SK-N-MC (cell line): ENCODE results near the gene RNF225.
"Not testable (repeated sequence)": the region's sequence is repeated elsewhere in the genome, so short reads cannot be mapped to it uniquely, and the experiment has no call there.

ENCODE experiments used
- DNase-seq: peaks from one replicate; pipeline ENCODE4 v3.0.0-alpha.2; 2011; ENCODE audit warnings: low read depth, low spot score
- H3K27ac ChIP-seq: fragments of 200-600 bp; sonication (generic); 2 replicates; pipeline ENCODE4 v1.5.1; 2016; ENCODE audit warnings: mixed run types
- H3K36me3 ChIP-seq: fragments of 200-600 bp; sonication (generic); 2 replicates; pipeline ENCODE4 v1.6.1; 2017; ENCODE audit warnings: antibody characterized with exemption, low read length, mixed read lengths; ENCODE audit not compliant: insufficient read depth
- H3K4me3 ChIP-seq: fragments of 200-600 bp; sonication (generic); 2 replicates; pipeline ENCODE4 v1.5.1; 2016
- H3K9ac ChIP-seq: fragments of 200-600 bp; sonication (generic); 2 replicates; pipeline ENCODE4 v1.8.0; 2017; ENCODE audit warnings: mixed run types, mixed read lengths; ENCODE audit not compliant: insufficient read length
- H3K9me3 ChIP-seq: fragments of 200-600 bp; sonication (generic); 2 replicates; pipeline ENCODE4 v1.6.1; 2017; ENCODE audit warnings: low read depth, mild to moderate bottlenecking, antibody characterized with exemption, low read length, moderate library complexity, mixed read lengths
- EZH2 ChIP-seq: fragments of 200-600 bp; sonication (generic); IDR thresholded peaks from one replicate; pipeline ENCODE4 v1.6.1; 2017; ENCODE audit warnings: antibody characterized with exemption
- FOXP2 ChIP-seq: optimal IDR thresholded peaks from 2 replicates; pipeline ENCODE3; 2011; ENCODE audit warnings: mild to moderate bottlenecking, moderate library complexity; ENCODE audit not compliant: insufficient read depth; ENCODE audit errors: extremely low read length, control extremely low read depth
- POLR2AphosphoS5 ChIP-seq: IDR thresholded peaks from 2 replicates; pipeline ENCODE4 v1.6.1; 2012; ENCODE audit warnings: mild to moderate bottlenecking, low read depth, low read length, borderline replicate concordance

The RNF225 gene

DNA sequence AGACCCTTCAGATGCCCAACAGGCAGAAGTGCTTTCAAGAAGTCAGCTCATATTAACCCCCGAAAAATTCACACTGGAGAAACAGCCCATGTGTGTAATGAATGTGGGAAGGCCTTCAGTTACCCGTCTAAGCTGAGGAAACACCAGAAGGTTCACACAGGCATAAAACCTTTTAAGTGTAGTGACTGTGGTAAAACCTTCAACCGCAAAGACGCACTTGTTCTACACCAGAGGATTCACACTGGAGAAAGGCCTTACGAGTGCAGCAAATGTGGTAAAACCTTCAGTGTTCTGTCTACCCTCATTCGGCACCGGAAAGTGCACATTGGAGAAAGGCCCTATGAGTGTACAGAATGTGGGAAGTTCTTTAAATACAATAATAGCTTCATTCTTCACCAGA, 21.6 kb downstream of the RNF225 start:
- no peak overlapping the region for H3K9ac ChIP-seq
- H3K36me3 ChIP-seq = peaks cover 51% of the 10 kb centered on the region
- H3K9me3 ChIP-seq = peaks cover 3% of the 10 kb centered on the region; the same call in 1 of the 2 replicates
- H3K4me3 ChIP-seq = no peak overlapping the region
- TF ChIP-seq EZH2 (no peak), FOXP2 (no peak)
- DNase-seq = no peak
- H3K27ac ChIP-seq = no peak overlapping the region

DNA sequence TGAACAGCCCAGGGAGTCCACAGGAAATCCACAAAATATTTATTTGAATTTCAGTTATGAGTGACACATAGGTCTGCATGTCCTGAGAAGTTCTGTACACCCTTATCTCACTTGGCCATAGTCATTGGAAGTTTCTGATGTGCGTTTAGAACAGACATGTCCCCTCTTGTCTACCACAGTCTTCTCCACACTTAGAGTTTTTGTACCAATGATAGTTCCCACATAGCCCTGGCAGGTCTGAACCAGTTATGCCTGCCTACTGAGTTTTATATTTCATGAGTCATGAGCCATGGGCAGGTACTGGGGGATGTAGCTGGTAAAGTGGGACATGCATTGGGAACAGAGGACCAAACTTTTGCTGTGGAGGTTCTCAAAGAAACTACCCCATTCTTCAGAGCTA, 33.2 kb downstream of the RNF225 start:
- H3K9me3 ChIP-seq = 0 out of 2 replicates have a peak, but pooled peaks cover 6% of the 10 kb centered on the region
- no peak overlapping the region for H3K9ac ChIP-seq
- TF ChIP-seq EZH2 (no peak), POLR2AphosphoS5 (no peak), FOXP2 (no peak)
- no peak overlapping the region for H3K27ac ChIP-seq
- H3K4me3 ChIP-seq = no peak overlapping the region
- H3K36me3 ChIP-seq = no peaks in the 10 kb centered on the region
- DNase-seq = no peak

DNA sequence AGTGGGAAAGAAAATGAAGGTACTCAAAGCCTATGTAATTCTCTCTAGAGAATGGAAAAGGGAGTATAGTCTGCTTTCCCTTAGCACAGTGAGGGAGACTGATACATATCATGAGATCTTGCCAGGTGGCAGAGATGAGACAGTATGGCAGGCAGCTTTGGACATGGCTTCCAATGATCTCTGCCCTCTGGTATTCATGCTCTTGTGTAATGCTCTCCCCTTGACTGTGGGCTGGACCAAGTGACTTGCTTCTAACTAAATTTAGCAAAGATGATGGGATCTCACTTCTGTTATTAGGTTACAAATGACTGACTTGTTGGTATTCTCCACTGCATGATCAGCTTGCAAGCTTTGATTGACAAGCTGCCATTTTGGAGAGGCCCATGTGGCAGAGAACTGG, 34.3 kb downstream of the RNF225 start:
- DNase-seq = no peak
- no peak overlapping the region for H3K9ac ChIP-seq
- 0 out of 2 replicates have a peak, but pooled peaks cover 11% of the 10 kb centered on the region for H3K9me3 ChIP-seq
- no peak for TF ChIP-seq EZH2
- no peak for TF ChIP-seq POLR2AphosphoS5
- TF ChIP-seq FOXP2 = no peak
- no peak overlapping the region for H3K27ac ChIP-seq
- no peak overlapping the region for H3K4me3 ChIP-seq
- no peaks in the 10 kb centered on the region for H3K36me3 ChIP-seq

DNA sequence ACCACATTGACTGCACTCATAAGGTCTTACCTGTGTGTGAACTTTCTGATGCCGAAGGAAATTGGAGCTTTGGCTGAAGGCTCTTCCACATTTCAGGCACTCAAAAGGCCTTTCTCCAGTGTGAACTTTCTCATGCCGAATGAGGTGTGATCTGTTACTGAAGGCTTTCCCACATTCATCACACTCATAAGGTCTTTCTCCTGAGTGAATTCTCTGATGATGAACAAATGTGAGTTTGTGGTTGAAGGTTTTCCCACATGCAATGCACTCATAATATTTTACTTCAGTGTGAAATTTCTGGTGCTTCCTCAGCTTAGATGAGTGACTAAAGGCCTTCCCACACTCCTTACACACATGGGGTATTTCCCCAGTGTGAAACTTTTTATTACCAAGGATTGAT, 38.8 kb downstream of the RNF225 start:
- H3K9me3 ChIP-seq = 0 out of 2 replicates have a peak, but pooled peaks cover 11% of the 10 kb centered on the region

DNA sequence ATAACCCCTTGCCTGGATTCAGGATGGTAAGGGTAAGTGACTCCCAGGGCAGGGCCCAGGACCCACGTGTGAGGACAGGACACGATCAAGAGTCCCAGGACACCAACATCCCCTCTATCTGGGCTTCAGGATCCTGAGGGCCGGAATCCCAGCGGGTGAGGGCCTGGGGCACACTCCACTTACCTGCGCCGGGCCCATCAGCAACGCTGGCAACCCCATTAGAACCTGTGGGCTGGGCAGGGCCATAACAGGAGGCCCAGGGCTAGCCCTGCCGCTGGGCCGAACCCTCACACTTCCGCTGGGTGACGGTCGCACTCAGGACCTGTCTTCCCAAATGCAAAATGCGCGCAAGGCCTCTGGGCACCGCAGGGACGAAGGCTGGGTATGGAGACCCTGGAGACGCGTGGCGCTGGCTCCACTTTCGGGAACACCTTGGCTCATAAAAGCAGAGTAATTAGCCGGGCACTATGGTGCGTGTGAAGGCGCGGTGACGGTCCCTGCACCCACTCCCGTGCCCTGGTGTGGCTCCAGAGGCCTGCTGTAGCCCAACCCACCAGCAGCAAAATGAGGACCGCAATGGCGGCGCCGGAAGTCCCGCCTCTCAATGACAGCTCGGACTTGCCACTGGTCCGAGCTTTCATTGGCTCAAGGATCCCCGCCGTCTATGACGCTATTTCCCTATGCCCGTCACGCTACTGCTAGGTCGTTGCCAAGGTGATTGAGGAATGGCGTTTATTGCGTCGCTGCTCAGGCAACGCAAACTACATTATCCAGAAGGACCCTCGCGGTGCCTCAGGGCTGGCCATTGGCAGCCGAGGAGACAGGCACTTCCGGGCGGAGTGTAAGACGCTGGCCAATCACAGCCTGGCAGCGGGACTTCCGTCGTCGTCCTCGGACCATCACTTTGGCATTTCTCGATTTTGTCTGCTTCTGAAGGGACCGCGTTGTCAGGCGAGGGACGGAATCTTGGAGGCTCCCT, 44.4 kb downstream of the RNF225 start, which contains the start of gene ZNF132:
ZNF132 (minus strand) TSS at position 578 of the 979 bp plus-strand sequence; CDS start at position 246, 332 bp downstream.
- no peak within 1 kb of the TSS for H3K4me3 ChIP-seq
- no peak within 1 kb of the TSS for H3K9ac ChIP-seq
- H3K36me3 ChIP-seq = no peaks in the 10 kb centered on the region
- H3K27ac ChIP-seq = no peak within 1 kb of the TSS
- TF ChIP-seq POLR2AphosphoS5 = no peak
- no peak for TF ChIP-seq EZH2
- TF ChIP-seq FOXP2 = no peak
- H3K9me3 ChIP-seq = no peaks in the 10 kb centered on the region
- DNase-seq = peak; percentile 12

More for the DNA sequence above, 38.8 kb downstream of the RNF225 start:
- DNase-seq = no peak
- H3K36me3 ChIP-seq = no peaks in the 10 kb centered on the region
- no peak overlapping the region for H3K27ac ChIP-seq
- H3K9ac ChIP-seq = no peak overlapping the region
- no peak overlapping the region for H3K4me3 ChIP-seq
- TF ChIP-seq POLR2AphosphoS5 (no peak), FOXP2 (no peak), EZH2 (no peak)

DNA sequence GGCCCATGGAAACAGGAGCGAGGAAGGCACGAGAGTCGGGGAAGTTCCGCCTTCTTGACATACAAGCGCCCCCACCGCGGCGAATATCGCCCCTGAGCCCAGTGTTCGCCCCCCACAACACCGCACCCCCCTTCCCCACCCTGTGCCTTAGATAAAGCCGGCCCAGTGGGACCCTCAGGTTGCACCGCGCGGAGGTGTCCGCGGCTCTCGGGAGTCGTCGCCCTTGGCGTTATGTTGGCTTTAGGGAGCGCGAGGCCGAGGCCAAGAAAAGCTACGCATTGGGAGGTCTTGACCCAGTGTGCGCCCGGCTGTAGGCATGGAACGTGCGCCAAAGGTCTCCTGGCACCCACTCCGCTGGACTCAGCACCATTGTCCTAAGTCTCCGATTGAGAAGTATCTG, 45.1 kb downstream of the RNF225 start:
- DNase-seq = no peak
- no peaks in the 10 kb centered on the region for H3K9me3 ChIP-seq
- no peaks in the 10 kb centered on the region for H3K36me3 ChIP-seq
- H3K9ac ChIP-seq = no peak overlapping the region
- no peak overlapping the region for H3K4me3 ChIP-seq
- TF ChIP-seq FOXP2 (no peak), POLR2AphosphoS5 (no peak), EZH2 (no peak)
- H3K27ac ChIP-seq = no peak overlapping the region

DNA sequence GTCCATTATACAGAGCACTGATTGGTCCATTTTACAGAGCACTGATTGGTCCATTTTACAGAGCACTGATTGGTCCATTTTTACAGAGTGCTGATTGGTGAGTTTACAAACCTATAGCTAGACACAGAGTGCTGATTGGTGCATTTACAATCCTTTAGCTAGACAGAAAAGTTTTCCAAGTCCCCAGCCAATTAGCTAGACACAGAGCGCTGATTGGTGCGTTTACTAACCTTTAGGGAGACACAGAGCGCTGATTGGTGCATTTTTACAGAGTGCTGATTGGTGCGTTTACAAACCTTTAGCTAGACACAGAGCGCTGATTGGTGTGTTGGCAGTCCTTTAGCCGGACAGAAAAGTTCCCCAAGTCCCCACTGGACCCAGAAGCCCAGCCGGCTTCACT, 47.5 kb downstream of the RNF225 start:
- not testable (repeated sequence) for H3K27ac ChIP-seq, DNase-seq, H3K4me3 ChIP-seq, H3K9ac ChIP-seq, H3K9me3 ChIP-seq, H3K36me3 ChIP-seq
